Karpas-422 (cell line): Measurements from ENCODE around the gene EFHD1. TPM values are rescaled to one million over a fixed set of nuclear protein-coding genes. Genes with fewer than 3 reads are reported as not detected.

Source experiments
- DNase-seq: peaks from one replicate; pipeline ENCODE4 v3.0.0-alpha.2; 2015
- H2AFZ ChIP-seq: fragments of 200-600 bp; sonication (generic); 2 replicates; pipeline ENCODE4 v1.6.1; 2014; ENCODE audit warnings: antibody characterized with exemption, low read length, mixed read lengths
- H3K27ac ChIP-seq: fragments of 200-600 bp; sonication (generic); 2 replicates; pipeline ENCODE4 v1.5.1; 2014; ENCODE audit warnings: mild to moderate bottlenecking, low read length, moderate library complexity
- H3K27me3 ChIP-seq: fragments of 200-600 bp; sonication (generic); 2 replicates; pipeline ENCODE4 v1.6.1; 2014; ENCODE audit warnings: low read length, mixed read lengths
- H3K36me3 ChIP-seq: fragments of 200-600 bp; sonication (generic); 2 replicates; pipeline ENCODE4 v1.6.1; 2014; ENCODE audit warnings: low read length, mixed read lengths; ENCODE audit not compliant: insufficient read depth
- H3K4me1 ChIP-seq: fragments of 200-600 bp; sonication (generic); 2 replicates; pipeline ENCODE4 v1.6.1; 2014; ENCODE audit warnings: mild to moderate bottlenecking, low read length, mixed read lengths
- H3K4me2 ChIP-seq: fragments of 200-600 bp; sonication (generic); 2 replicates; pipeline ENCODE4 v1.6.1; 2014; ENCODE audit warnings: low read length, low read depth, mild to moderate bottlenecking; ENCODE audit not compliant: poor library complexity, severe bottlenecking
- H3K4me3 ChIP-seq: fragments of 200-600 bp; sonication (generic); 2 replicates; pipeline ENCODE4 v1.5.1; 2014; ENCODE audit warnings: mild to moderate bottlenecking, antibody characterized with exemption, low read length, mixed read lengths
- H3K79me2 ChIP-seq: fragments of 200-600 bp; sonication (generic); 2 replicates; pipeline ENCODE4 v1.6.1; 2014; ENCODE audit warnings: mild to moderate bottlenecking, low read length, mixed read lengths
- H3K9ac ChIP-seq: fragments of 200-600 bp; sonication (generic); 2 replicates; pipeline ENCODE4 v1.6.0; 2014; ENCODE audit warnings: low read length
- H3K9me2 ChIP-seq: fragments of 200-600 bp; sonication (generic), shearing (Covaris generic); replicated peaks from 2 replicates; pipeline ENCODE4 v1.6.0; 2014; ENCODE audit warnings: mild to moderate bottlenecking, low read length, moderate library complexity; ENCODE audit not compliant: insufficient read depth
- H3K9me3 ChIP-seq: fragments of 300-700, 200-600 bp; sonication (generic); 2 replicates; pipeline ENCODE4 v1.6.1; 2014; ENCODE audit warnings: low read length, mixed read lengths
- H4K20me1 ChIP-seq: fragments of 200-600 bp; sonication (generic); 2 replicates; pipeline ENCODE4 v1.6.1; 2014; ENCODE audit warnings: mild to moderate bottlenecking, antibody characterized with exemption, low read length, low read depth; ENCODE audit not compliant: insufficient read depth
- small RNA-seq: library from RNA; depleted of rRNA; stranded (forward); fragments of <200 nt; gene quantifications from one replicate; pipeline ENCODE3, GENCODE V24; 2014
- total RNA-seq: library from RNA; depleted of rRNA; stranded (reverse); fragments of >200 nt; shearing (Covaris generic); gene quantifications from 2 replicates; pipeline ENCODE4 v1.2.3, GENCODE V29; 2014; ENCODE audit warnings: low replicate concordance; rRNA removed

The EFHD1 gene
- total RNA-seq, 1 experiment from 2014 or later: not detected

DNA sequence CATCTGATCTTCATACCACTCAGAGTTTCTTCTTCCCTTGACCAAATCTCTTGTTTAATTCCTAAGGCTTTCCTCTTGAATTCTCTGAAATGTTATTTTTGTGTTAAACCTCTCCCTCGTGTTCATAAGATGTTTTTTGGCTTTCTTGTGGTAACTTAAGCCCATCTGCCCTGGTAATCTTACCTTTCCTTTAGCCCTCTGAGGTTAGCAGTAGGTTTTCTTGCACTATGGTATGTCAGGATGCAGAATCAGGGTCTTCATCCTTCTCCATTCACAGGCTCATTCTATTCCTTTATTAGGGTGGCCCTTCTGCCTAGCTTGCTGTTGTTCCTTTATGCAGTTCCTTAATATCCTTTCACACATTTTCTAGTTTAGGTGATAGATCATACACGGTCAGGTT lies 87.9 kb downstream of the EFHD1 start:
- Histone ChIP-seq H3K27me3 (no peaks in the 10 kb centered on the region), H3K36me3 (peaks cover 43% of the 10 kb centered on the region), H3K4me2 (no peak overlapping the region), H3K27ac (no peak overlapping the region), H2AFZ (no peak overlapping the region), H3K4me3 (no peak overlapping the region), H3K9me2 (no peaks in the 10 kb centered on the region), H3K9me3 (no peaks in the 10 kb centered on the region), H4K20me1 (no peaks in the 10 kb centered on the region), H3K79me2 (peaks cover 88% of the 10 kb centered on the region), H3K4me1 (no peaks in the 10 kb centered on the region), H3K9ac (no peak overlapping the region)
- no peak for DNase-seq

- no peak for DNase-seq
- no peak overlapping the region for H2AFZ ChIP-seq
- H3K4me3 ChIP-seq: no peak overlapping the region
- H3K9ac ChIP-seq: no peak overlapping the region
- no peak overlapping the region for H3K4me2 ChIP-seq
- H3K9me2 ChIP-seq: no peaks in the 10 kb centered on the region
- no peaks in the 10 kb centered on the region for H3K9me3 ChIP-seq
- no peaks in the 10 kb centered on the region for H3K4me1 ChIP-seq
- no peak overlapping the region for H3K27ac ChIP-seq
- H4K20me1 ChIP-seq: no peaks in the 10 kb centered on the region
- no peaks in the 10 kb centered on the region for H3K27me3 ChIP-seq
- peaks cover 39% of the 10 kb centered on the region for H3K36me3 ChIP-seq
- H3K79me2 ChIP-seq: peaks cover 86% of the 10 kb centered on the region
These were observed 88.5 kb downstream of the EFHD1 start for GRCh38 chr2:232721882-232722281.

- Histone ChIP-seq H3K36me3 (peaks cover 32% of the 10 kb centered on the region), H3K4me2 (no peak overlapping the region), H4K20me1 (0 out of 2 replicates have a peak, but pooled peaks cover 3% of the 10 kb centered on the region), H2AFZ (no peak overlapping the region), H3K4me1 (no peaks in the 10 kb centered on the region), H3K9me2 (no peaks in the 10 kb centered on the region), H3K9me3 (no peaks in the 10 kb centered on the region), H3K4me3 (no peak overlapping the region), H3K27ac (no peak overlapping the region), H3K79me2 (peaks cover 86% of the 10 kb centered on the region), H3K27me3 (no peaks in the 10 kb centered on the region), H3K9ac (no peak overlapping the region)
- DNase-seq: no peak
These were observed 89.6 kb downstream of the EFHD1 start for GRCh38 chr2:232723027-232723426.

DNA sequence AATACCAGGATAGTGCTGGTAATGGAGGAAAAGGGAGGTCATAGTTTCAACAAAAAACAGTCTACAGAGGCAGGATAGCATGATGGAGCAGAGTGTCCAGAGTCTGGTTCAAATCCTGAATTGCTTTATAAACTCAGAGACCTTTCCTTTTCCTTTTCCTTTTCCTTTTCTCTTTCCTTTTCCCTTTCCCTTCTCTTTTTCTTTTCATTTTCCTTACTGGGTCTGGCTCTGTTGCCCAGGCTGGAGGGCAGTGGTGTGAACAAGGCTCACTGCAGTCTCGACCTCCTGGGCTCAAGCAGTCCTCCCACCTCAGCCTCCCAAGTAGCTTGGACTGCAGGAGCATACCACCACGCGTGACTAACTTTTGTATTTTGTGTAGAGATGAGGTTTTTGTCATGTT lies 95.4 kb downstream of the EFHD1 start:
- no peak overlapping the region for H3K4me3 ChIP-seq
- H3K36me3 ChIP-seq: peaks cover 28% of the 10 kb centered on the region; the same call in 1 of the 2 replicates
- H3K9me3 ChIP-seq: no peaks in the 10 kb centered on the region
- no peak overlapping the region for H3K9ac ChIP-seq
- no peak overlapping the region for H2AFZ ChIP-seq
- no peak overlapping the region for H3K27ac ChIP-seq
- H3K4me2 ChIP-seq: no peak overlapping the region
- no peaks in the 10 kb centered on the region for H3K9me2 ChIP-seq
- peaks cover 85% of the 10 kb centered on the region for H3K79me2 ChIP-seq
- no peaks in the 10 kb centered on the region for H3K27me3 ChIP-seq
- H4K20me1 ChIP-seq: 0 out of 2 replicates have a peak, but pooled peaks cover 3% of the 10 kb centered on the region
- DNase-seq: no peak
- no peaks in the 10 kb centered on the region for H3K4me1 ChIP-seq

- no peak overlapping the region for H3K27ac ChIP-seq
- no peak overlapping the region for H3K9ac ChIP-seq
- no peak overlapping the region for H2AFZ ChIP-seq
- H3K4me1 ChIP-seq: no peaks in the 10 kb centered on the region
- 0 out of 2 replicates have a peak, but pooled peaks cover 3% of the 10 kb centered on the region for H4K20me1 ChIP-seq
- H3K4me3 ChIP-seq: no peak overlapping the region
- DNase-seq: no peak
- peaks cover 38% of the 10 kb centered on the region; the same call in 1 of the 2 replicates for H3K36me3 ChIP-seq
- no peaks in the 10 kb centered on the region for H3K9me2 ChIP-seq
- H3K27me3 ChIP-seq: no peaks in the 10 kb centered on the region
- no peaks in the 10 kb centered on the region for H3K9me3 ChIP-seq
- no peak overlapping the region for H3K4me2 ChIP-seq
- H3K79me2 ChIP-seq: peaks cover 81% of the 10 kb centered on the region
These were observed 98.1 kb downstream of the EFHD1 start for GRCh38 chr2:232731470-232731869.

Small RNA genes lying within 50 kb of the gene (small RNA-seq; reads per million reads assigned to genes)
- gene RN7SL359P: 0.16 reads per million

Other genes starting within 250 kb of the EFHD1 start
- not detected in 2 replicates for gene ALPG, start 226.8 kb upstream of the EFHD1 start, total RNA-seq
- not detected in 2 replicates for gene ALPI, start 177.5 kb upstream of the EFHD1 start, total RNA-seq
- gene ECEL1, start 145.8 kb upstream of the EFHD1 start, total RNA-seq: not detected in 2 replicates
- not detected in 2 replicates for gene PRSS56, start 113.2 kb upstream of the EFHD1 start, total RNA-seq
- not detected in 2 replicates for gene CHRND, start 107.4 kb upstream of the EFHD1 start, total RNA-seq
- gene CHRNG, start 93.9 kb upstream of the EFHD1 start, total RNA-seq: not detected in 2 replicates
- 14.9 and 20.6 TPM in 2 replicates for gene TIGD1, start 83.0 kb upstream of the EFHD1 start, total RNA-seq
- 53.0 and 58.2 TPM in 2 replicates for gene EIF4E2, start 82.9 kb upstream of the EFHD1 start, total RNA-seq
- 51.5 and 59.6 TPM in 2 replicates for gene GIGYF2, start 63.7 kb downstream of the EFHD1 start, total RNA-seq
- 3.8 TPM in 1 of 2 replicates, not detected in the other for gene KCNJ13, start 143.0 kb downstream of the EFHD1 start, total RNA-seq
- gene SNORC, start 236.7 kb downstream of the EFHD1 start, total RNA-seq: 1.2 and 1.9 TPM in 2 replicates